Astrocyte of the cerebellum (primary cell): ENCODE data around the gene SH2D4B.
"Not testable (repeated sequence)": the region's sequence is repeated elsewhere in the genome, so short reads cannot be mapped to it uniquely, and the experiment has no call there.

Source experiments
- DNase-seq: peaks from one replicate; pipeline ENCODE4 v3.0.0-alpha.2; 2011; ENCODE audit warnings: low read depth
- H3K4me3 ChIP-seq: 2 replicates; pipeline ENCODE4 v1.5.1; 2011; ENCODE audit warnings: mild to moderate bottlenecking, low read depth, low read length, moderate library complexity
- in situ Hi-C: cut with HindIII; loops from 2 replicates; pipeline ENCODE4 v1.10.0; 2017; ENCODE audit warnings: low sequenced_read_pairs
- TF ChIP-seq, protein P1 (sequence below): IDR thresholded peaks from 2 replicates; pipeline ENCODE4 v1.5.1; 2012; ENCODE audit warnings: low read length, low read depth, moderate library complexity, mild to moderate bottlenecking; ENCODE audit errors: missing control alignments

Gene SH2D4B

GRCh38 chr10:80542652-80543318 is 5.1 kb downstream of the SH2D4B start:
- in situ Hi-C loops = no loop called here
- TF ChIP-seq, protein P1, sequence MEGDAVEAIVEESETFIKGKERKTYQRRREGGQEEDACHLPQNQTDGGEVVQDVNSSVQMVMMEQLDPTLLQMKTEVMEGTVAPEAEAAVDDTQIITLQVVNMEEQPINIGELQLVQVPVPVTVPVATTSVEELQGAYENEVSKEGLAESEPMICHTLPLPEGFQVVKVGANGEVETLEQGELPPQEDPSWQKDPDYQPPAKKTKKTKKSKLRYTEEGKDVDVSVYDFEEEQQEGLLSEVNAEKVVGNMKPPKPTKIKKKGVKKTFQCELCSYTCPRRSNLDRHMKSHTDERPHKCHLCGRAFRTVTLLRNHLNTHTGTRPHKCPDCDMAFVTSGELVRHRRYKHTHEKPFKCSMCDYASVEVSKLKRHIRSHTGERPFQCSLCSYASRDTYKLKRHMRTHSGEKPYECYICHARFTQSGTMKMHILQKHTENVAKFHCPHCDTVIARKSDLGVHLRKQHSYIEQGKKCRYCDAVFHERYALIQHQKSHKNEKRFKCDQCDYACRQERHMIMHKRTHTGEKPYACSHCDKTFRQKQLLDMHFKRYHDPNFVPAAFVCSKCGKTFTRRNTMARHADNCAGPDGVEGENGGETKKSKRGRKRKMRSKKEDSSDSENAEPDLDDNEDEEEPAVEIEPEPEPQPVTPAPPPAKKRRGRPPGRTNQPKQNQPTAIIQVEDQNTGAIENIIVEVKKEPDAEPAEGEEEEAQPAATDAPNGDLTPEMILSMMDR = no peak
- H3K4me3 ChIP-seq = no peak overlapping the region
- no peak for DNase-seq

DNA sequence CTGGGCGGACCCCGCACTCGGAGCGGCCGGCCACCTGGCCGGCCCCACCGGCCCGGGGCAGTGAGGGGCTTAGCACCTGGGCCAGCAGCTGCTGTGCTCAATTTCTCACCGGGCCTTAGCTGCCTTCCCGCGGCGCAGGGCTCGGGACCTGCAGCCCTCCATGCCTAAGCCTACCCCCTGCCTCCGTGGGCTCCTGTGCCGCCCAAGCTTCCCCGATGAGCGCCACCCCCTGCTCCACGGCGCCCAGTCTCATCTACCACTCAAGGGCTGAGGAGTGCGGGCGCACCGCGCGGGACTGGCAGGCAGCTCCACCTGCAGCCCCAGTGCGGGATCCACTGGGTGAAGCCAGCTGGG is 5.6 kb downstream of the SH2D4B start:
- H3K4me3 ChIP-seq, DNase-seq, in situ Hi-C loops: not testable (repeated sequence)

- TF ChIP-seq, protein P1 = no peak
- in situ Hi-C loops = no loop called here
- no peak overlapping the region for H3K4me3 ChIP-seq
- no peak for DNase-seq
Measured at GRCh38 chr10:80544316-80544953, 6.7 kb downstream of the SH2D4B start.

DNA sequence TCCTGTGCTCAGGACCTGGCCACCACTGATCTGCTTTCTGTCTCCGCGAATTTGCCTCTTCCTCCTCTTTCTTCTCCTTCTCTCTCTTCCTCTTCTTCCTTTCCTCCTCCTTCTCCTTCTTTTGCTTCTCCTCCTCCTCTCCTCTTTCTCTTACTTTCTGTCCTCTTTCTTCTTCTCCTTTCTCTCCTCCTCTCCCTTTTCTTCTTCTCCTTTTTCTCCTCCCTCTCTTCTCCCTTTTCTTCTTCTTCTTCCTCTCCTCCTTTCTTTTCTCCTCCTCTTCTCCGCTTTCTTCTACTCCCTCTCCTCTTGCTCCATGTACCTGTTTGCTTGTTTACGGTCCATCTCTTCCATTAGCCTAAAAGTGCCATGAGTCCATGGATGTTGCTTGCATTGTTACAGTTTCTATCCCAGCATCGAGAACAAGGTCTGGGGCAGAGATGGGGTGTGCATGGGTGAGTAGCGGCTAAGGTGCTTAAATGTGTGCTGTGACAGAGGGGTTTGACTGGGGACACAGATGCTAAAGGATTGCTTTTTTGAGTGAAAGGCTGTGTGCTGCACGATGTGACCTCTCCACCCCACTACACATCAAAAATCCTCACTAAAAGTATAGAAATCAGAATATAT is 7.7 kb downstream of the SH2D4B start:
- TF ChIP-seq, protein P1 = no peak
- no peak for DNase-seq
- H3K4me3 ChIP-seq = no peak overlapping the region
- in situ Hi-C loops = no loop called here

GRCh38 chr10:80552151-80552646 is 14.5 kb downstream of the SH2D4B start:
- no peak for DNase-seq
- no peak overlapping the region for H3K4me3 ChIP-seq
- in situ Hi-C loops = no loop called here
- TF ChIP-seq, protein P1 = no peak

GRCh38 chr10:80553436-80553835 is 15.7 kb downstream of the SH2D4B start:
- in situ Hi-C loops = no loop called here
- no peak overlapping the region for H3K4me3 ChIP-seq
- DNase-seq = no peak
- TF ChIP-seq, protein P1 = no peak

- no peak overlapping the region for H3K4me3 ChIP-seq
- in situ Hi-C loops = no loop called here
- DNase-seq = no peak
- TF ChIP-seq, protein P1 = no peak
Measured at GRCh38 chr10:80554050-80554449, 16.3 kb downstream of the SH2D4B start.
